Ramos (cell line): ENCODE measurements around the gene OR10H3.
"Not testable (repeated sequence)": the region's sequence is repeated elsewhere in the genome, so short reads cannot be mapped to it uniquely, and the experiment has no call there.

Source experiments
- in situ Hi-C: fragments of 300-500 bp; cut with MboI; formaldehyde crosslinking; loops from one replicate; pipeline ENCODE4 v1.14.3; 2022; ENCODE audit warnings: low sequenced_read_pairs; ENCODE audit not compliant: unreplicated experiment

Gene OR10H3, protein sequence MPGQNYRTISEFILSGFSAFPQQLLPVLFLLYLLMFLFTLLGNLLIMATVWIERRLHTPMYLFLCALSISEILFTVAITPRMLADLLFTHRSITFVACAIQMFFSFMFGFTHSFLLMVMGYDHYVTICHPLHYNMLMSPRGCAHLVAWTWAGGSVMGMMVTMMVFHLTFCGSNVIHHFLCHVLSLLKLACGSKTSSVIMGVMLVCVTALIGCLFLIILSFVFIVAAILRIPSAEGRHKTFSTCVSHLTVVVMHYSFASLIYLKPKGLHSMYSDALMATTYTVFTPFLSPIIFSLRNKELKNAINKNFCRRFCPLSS

DNA sequence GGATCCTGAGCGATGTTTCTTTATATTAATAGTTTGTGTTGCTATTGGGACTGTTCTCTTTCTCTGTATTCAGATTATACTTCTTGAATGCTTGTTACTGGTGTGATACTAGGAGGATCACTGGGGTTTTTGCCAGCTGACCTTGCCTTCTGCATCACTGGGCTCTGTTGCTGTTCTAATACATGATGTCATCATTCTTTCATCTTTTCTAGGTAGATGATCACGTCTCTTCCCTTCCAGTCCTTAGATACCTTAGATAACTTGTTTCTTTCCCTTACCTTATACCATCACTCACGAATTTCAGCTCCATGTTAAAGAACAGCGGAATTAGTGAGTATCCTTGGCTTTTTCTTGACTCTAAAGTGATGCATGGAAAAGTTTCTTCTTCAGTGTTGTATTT lies at the start of gene OR10H3:
Gene OR10H3 (plus strand): TSS at position 264 of the 400 bp plus-strand sequence. CDS start 3,408 bp downstream, outside the sequence.
- in situ Hi-C loops, result no loop called here

DNA sequence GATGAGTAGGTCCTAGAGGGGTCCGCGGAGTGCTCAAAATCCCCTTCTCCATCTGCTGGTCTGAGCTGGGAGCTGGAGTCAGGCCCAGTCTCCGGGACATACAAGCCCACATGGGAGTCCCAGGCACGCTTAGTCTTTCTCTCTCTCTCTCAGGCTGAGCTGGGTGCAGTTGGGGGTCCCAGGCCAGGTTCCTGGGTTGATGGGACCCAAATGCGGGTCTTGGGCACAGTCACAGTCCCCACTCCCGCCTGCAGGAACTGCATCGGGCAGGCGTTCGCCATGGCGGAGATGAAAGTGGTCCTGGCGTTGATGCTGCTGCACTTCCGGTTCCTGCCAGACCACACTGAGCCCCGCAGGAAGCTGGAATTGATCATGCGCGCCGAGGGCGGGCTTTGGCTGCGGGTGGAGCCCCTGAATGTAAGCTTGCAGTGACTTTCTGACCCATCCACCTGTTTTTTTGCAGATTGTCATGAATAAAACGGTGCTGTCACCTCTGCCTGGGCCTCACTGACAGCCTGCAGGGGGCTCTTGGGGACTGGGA lies 41.1 kb upstream of the OR10H3 start:
- in situ Hi-C loops, result no loop called here

DNA sequence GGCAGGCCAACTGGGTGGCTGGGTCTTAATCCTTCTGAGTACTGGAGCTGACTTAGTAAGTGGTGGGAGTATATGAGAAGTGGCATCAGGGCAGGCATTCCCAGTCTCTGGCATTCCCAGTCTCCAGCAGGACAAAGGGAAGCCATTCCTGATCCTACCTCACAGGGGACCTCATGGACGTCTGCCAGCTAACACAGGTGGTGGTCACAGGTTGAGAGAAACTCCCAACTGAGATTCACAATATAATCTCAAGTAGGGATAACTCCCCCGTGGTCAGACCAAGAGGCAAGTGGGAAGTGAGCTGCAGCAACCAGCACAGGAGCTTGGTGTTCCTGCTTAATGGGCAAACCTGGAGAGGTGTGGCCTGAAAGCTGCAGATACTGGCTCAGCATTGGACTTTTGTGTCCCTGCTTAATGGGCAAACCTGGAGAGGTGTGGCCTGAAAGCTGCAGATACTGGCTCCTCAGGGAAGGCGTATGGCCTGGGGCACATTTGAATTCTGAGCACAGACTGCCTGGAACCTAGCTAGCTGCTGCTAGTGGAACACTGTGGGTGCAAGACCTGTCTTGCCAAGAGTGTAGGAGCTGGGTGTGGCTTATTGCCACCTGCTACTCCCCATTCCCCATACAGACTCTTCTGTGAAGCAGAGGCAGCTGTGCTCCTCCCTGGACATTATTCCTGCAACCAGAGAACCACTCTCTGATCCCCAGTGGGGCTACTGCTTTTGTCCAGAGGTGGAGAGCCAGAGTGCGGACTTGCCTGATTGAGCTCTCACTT lies 35.8 kb upstream of the OR10H3 start:
- in situ Hi-C loops, result no loop called here

DNA sequence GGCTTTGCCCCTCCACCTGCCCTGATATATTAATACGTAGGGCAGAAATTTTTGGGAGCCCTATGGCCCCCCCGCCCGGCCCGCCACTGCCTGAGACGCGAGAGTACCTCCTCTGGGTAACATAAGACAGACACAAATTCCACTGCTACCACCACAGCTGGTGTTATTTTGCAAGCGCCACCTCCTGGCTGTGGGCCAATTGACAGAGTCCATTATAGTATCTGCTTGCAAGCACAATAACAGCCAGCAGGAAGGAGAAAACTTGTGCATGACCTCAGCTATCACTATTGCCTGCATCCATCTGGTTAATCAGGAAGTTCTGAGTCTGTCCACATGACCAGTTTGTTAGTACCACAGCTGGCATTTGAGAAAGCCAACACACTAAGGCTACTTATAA lies 35.3 kb upstream of the OR10H3 start:
- in situ Hi-C loops, result no loop called here

DNA sequence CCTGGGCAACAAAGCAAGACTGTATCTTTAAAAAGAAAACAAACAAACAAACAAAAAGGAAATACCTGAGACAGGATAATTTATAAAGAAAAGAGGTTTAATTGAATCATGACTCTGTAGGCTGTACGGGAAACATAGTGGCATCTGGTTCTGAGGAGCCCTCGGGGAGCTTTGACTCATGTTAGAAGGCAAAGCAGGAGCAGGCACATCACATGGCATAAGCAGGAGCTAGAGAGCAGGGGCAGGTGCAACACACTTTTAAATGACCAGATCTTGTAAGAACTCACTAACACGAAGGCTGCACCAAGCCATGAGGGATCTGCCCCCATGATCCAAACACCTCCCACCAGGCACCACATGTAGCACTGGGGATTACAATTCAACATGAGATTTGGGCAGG lies 23.1 kb upstream of the OR10H3 start:
- in situ Hi-C loops, result no loop called here

DNA sequence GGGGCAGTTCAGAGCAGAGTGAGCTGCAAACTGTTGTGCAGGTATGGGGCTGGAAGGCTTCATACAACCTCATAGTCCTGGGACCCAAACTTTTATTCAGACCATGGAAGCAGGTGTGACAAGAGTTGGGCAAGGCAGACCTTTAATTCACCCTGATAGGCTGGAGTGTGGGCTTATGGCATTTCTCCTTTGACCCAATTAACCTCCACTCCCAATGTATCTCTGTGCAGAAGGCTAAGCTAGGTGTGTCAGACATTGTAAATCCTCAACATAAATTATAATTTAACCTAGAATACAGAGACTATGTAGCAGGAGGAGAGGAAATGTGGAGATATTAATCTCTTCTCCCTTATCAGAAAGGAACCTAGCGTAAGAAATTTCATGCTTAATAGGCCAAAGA lies 22.1 kb upstream of the OR10H3 start:
- in situ Hi-C loops, result no loop called here

DNA sequence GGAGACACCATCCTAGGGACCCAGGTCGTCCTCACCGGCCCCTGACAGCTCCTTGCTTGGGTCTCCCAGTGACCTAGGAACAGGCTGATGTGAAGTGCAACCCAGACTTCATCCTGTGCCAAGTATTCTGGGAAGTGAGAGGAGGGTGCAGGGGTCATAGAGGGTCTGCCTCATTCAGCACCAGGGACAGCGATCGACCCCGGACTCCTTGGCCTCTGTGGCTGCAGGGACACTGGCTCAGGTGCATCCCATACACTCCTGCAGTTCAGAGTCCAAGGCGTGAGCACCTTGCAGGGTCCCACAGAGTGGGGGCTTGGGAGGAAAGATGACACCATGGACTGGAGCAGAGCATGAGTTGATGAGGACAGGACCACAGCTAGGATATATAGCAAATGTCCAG lies 20.0 kb upstream of the OR10H3 start:
- in situ Hi-C loops, result no loop called here

DNA sequence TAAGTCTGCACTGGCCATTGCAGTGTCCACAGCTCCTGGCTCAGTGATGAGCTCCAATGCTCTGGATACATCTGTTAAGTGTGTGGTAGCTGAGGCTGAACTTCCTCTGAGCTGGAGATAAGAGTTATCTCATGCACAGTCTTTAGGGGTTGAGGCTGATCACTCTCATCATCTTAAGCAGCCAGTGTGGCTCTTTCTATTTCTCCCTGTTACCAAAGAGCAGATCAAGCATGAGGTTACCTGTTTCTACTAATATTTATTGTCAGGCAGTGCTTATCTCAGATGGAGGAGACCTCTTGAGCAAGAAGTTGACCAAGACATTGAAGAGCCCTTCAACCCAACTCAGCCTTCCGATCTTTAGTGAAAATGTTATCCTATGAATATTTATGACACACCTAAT lies 16.5 kb upstream of the OR10H3 start:
- in situ Hi-C loops, result no loop called here

DNA sequence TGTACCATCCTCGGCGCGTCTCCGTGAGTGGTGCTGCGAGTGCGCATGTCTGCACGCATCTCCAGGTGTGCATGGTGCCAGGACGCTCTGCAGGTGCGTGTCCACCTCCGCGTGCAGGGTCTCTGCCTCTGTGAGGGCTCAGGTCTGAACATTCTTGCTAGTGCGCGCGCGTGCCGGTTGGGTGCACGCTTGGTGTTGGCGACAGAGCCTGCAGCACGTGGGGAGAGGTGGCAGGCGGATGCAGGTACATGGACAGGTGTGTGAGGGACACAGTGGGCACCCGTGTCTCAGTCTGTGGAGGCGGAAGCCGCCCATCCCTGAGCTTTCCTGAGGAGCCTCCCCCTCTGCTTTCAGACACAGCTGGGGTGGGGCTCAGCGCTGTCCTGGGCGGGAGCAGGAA lies 14.8 kb upstream of the OR10H3 start:
- in situ Hi-C loops, result no loop called here

DNA sequence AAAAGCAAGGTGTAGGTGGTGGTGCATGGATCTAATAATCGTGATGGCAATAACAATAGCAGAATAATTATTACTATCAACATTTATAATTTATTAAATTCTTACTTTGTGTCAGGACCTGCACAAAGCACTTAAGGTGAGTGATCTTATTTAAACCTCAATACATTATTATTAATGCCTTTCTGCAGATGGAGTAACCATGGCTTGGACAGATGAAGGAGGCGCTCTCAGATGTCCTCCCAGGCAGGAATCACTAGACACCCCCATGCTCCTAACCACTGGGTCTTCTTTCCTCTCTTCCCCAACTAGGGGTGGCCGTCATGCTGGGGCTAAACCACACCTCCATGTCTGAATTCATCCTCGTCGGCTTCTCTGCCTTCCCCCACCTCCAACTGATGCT lies 10.1 kb upstream of the OR10H3 start, which contains the start of gene OR10H2:
Gene OR10H2 (plus strand): TSS at position 301 of the 400 bp plus-strand sequence. CDS start 20 bp downstream, at position 321.
- in situ Hi-C loops, result no loop called here

DNA sequence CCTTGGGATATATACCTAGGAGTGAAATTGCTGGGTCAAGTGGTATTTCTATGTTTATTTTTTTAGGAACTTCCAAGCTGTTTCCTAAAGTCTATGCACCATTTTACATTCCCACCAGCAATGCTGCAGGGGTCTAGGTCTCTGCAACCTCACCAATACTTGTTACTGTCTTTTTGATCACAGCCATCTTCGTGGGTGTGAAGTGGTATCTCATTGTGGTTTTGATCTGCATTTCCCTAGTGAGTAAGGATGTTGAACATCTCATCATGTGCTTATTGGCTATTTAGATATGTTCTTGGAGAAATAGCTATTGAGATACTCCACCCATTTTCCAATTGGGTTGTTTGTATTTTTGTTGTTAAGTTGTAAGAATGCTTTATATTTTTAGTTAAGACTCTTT lies 7.2 kb upstream of the OR10H3 start:
- in situ Hi-C loops, result no loop called here

DNA sequence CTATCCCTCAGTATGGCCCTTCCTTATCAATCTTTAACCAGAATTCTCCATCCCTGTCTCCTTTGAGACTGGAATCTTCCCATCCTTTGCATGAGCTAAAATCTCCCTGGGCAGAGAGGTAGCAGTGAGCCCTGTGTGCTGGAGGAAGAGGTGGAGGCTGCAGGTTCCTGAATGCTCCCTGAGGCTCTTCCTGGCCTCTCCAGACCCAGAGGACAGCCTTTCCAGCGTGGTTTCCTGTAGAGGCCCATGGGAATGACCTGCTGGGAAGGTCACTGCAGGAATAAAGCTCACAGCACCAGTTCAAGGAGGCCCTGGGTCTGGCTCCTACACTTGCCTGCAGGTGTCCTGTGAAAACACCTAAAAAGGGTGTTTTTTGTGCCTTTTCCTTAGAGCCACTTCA lies 5.4 kb upstream of the OR10H3 start:
- in situ Hi-C loops, result no loop called here

DNA sequence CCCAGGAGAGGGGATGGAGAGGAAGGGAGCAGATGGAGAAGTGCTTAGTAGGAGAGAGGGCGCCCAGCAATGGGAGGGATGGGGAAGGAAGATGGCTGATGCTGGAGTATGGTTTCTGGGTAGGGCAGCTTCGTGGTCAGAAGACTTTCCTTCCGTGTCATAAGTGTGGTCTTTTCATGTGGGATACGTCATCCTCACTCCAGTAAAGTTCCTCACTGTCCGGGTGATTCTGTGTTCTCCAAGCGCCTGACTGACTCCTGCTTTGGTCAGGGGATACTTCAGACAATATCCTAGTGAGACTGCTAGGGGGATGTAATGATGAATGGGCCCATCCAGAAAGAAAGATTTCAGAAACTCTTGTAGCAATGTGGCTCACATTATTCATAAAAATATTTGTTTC lies 3.9 kb upstream of the OR10H3 start:
- in situ Hi-C loops, result no loop called here

DNA sequence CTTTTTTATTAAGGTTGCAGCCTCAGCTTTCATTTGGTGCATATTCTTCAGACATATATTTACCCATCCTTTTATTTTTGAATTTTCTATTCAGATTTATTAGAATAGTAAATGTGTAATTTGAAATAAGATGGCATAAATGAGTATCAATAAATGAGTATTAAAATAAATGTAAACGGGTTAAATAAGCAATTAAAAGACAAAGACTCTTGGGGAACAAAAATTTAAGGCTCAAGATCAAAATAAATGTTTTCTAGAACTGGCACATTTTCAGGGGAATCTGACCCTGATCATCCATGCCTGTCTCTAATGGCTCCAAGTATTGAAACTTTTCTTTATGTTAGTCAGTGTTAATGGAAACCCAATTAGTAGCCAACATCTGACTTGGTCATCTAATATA lies 3.0 kb downstream of the OR10H3 start:
- in situ Hi-C loops, result no loop called here

DNA sequence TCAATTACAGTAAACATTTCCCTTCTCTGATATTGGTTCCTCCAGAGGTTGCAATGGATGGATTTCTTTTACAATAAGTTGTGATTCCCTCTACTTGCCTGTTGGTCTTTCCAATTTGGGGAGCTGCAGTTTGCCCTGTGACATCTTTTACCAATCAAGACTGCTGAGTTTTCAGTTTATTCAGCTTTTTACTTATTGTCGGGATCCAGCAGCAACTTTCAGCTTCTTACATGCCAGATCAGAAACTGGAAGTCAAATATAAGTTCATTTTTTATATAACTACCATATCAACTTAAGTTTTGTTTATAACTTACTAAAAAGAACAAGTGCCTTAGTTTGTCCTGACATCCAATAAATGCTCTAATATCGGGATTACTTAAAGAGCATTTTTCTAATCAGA lies 10.5 kb downstream of the OR10H3 start:
- in situ Hi-C loops, result no loop called here

DNA sequence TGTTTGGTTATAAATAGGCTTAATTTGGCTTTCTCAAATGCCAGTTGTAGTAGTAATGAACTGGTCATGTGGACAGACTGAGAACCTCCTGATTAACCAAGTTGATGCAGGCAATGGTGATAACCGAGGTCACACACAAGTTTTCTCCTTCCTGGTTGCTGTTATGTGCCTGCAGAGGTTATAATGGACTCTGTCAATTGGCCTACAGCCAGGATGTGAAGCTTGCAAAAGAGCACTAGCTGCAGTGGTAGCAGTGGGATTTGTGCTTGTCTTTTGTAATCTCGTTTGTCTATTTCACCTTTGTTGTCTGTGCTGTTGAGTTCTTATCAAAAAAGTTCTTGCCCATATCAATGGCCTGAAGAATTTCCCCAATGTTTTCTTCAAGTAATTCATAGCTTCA lies 20.6 kb downstream of the OR10H3 start:
- in situ Hi-C loops, result no loop called here

DNA sequence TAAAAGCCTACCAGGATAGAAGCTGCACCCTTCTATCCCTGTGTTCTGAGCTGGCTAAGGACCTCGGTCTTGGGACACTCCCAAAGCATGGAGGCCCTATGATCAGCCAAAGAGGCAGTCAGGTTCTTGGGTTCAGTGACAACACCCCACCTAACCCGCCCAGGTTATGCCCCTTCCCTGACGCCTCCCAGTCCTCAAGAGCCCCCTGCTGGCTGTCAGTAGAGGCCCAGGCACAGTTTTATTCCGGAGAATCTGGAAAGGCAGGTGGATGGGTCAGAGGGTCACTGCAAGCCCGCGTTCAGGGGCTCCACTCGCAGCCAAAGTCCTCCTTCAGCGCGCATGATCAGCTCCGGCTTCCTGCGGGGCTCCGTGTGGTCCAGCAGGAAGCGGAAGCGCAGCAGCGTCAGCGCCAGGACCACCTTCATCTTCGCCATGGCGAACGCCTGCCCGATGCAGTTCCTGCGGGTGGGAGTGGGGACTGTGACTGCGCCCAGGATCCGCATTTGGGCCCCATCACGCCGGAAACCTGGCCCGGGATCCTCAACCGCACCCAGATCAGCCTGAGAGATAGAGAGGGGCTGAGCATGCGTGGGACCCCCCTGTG lies 22.3 kb downstream of the OR10H3 start:
- in situ Hi-C loops, result no loop called here

DNA sequence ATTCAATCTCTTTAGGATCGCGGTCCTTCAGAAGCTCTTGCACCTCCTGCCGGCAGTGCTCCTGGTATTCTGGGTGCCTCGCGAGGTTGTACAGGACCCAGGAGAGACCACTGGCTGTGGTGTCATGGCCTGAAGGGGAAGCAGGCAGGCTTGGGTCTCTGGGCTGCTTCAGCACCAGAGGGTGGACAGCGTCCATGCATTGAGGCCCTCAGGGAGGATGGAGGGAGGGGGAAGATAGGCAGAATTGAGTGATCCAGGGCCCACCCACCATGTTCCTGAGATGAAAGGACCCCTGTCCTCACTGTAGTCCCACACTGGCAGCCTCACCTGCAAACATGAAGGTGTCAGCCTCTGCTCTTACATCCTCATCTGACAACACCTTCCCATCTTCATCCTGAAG lies 31.8 kb downstream of the OR10H3 start:
- in situ Hi-C loops, result no loop called here

DNA sequence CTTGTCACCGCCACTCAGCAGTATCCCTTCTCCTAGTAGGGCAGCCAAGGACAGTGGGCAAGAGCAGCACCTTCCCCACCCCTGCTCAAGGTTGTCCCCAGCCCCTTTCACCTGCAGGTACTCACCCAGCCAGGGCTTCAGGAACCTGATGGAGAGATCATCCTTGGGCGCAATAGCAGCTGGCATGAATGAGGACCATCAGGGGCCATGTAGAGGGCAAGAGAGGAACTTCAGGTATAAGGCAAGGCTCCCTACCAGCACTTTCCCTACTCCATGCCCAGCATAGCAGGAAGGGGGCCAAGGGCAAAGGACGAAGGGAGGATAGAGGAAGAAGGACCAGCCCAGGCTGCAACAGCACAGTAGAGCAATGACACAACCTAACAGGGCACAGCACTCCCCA lies 36.4 kb downstream of the OR10H3 start:
- in situ Hi-C loops, result not testable (repeated sequence)

DNA sequence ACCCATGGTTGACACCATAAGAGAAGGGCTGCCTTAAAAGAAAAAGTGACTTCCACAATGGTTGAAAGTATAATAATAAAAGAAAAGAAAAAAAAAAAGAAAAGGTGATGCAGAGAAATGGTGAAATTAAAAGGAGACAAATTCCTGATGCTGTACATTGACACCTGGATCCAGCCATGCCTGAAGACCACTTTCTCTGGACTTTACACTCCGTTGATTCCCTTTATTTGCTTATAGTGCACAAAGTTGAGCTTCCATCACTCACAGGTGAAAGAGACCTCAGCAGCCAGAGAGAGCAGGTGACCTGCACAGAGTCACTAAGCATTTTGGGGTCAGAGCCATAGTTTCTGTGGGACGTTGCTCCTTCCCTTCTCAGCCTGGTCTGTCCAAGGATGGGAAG lies 37.5 kb downstream of the OR10H3 start:
- in situ Hi-C loops, result loop anchor here (5.0 kb wide), 1 partner anchor 103 kb away; the partner anchor contains the start of gene CYP4F12

DNA sequence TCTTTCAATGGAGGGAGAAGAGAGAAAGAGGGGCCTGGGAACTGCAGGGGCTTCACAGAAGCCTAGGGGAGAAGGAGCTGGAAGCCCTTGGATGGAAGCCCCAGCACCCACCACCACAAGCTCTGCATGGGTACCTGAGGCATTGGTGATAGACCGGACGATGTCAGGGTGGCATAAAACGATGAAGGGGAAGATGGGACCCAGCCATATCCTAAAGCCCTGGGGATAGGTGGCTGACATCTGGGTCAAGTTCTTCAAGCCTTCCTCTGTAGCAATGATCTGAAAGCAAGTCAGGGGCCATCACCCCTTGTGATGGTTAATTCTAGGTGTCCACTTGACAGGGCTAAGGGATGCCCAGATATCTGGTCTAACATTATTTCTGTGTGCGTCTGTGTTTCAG lies 38.5 kb downstream of the OR10H3 start:
- in situ Hi-C loops, result loop anchor here (5.0 kb wide), 1 partner anchor 104 kb away; the partner anchor contains the start of gene CYP4F12
